ENCODE data around the gene PHKA1.
"Not testable (repeated sequence)": the region's sequence is repeated elsewhere in the genome, so short reads cannot be mapped to it uniquely, and the experiment has no call there.

The PHKA1 gene

DNA sequence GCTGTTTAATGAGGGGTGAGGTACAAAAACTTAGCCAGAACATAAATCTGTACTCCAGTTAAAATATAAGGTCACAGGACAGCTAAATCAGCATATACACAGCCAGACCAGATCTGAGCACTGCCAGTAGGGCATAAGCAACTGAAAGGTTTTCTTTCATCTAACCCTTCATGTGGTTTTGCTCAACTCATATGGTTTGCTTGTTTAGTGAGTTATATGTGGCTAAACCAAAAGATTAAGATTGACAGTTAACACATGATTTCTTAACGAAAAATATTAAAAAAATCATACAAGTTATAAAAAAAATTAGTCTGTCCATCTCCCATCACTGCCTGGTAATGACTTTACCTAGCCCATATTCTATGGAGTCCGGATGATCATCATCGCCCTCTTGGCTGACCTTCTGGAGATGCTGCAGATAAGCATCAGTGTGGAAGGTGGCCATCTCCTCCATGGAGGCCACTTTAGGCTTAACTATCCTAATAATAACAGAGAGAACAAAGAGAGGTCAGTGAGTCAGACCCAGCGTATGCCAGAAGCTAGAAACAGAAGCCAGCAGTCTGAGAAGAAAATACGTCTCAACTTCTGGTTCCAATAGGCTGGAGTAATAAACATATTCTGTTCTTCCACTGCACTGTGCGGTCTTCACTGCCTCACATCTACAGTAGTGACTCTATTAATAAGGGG lies 145.6 kb downstream of the PHKA1 start:
- no peak for DNase-seq

DNA sequence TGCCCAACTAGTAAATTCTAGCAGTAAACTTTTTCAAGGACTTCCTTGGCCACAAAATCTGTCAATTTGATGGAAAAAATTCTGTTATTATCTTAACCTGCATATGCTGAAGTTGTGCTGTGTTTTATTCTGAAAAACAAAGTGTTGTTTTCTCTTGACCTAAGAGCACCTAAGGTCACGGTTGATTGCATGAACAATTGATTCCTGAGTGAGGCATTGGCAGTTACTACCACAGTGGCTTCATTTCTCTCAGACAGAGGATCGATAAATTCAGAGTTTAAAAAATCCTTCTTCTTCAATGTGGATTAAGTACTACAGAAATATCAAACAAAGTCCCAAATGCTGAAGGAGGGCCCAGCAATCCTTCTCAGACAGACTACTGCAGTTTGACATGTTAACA lies 147.7 kb downstream of the PHKA1 start:
- no peak for DNase-seq

DNA sequence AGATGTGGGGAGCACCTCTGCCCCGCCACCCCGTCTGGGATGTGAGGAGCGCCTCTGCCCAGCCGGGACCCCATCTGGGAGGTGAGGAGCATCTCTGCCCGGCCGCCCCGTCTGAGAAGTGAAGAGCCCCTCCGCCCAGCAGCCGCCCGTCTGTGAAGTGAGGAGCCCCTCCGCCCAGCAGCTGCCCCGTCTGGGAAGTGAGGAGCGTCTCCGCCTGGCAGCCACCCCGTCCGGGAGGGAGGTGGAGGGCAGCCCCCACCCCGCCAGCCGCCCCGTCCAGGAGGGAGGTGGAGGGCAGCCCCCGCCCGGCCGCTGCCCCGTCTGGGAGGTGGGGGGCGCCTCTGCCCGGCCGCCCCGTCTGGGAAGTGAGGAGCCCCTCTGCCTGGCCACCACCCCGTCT lies 154.5 kb downstream of the PHKA1 start:
- DNase-seq = not testable (repeated sequence)

DNA sequence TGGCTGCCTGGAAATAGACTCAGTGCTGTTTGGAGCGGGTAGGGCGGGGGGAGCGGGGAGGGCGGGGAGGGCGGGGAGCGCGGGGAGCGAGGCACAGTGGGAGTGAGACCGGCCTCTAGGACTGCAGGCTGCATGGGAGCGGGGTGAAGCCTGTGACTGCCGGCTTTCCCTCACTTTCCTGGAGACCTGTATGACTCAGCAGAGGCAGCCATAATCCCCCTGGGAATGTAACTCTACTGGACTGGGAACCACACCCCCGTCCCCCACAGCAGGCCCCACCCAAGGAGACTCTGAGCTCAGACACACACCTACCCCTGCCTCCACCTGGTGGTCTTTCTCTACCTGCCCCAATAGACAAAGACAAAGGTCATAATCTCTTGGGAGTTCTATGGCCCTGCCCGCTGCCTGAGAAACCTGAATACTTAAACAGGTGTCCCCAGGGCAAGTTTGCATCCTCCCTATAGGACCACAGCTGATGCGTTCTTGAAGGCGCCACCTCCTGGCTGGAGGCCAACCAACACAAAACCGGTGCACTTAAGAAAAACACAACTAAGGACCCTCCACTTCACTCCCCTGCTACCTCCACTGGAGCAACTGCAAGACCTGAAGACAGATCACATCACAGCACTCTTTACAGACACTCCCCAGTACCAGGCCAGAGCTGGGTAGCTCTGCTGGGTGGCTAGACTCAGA lies 159.5 kb downstream of the PHKA1 start:
- no peak for DNase-seq

DNA sequence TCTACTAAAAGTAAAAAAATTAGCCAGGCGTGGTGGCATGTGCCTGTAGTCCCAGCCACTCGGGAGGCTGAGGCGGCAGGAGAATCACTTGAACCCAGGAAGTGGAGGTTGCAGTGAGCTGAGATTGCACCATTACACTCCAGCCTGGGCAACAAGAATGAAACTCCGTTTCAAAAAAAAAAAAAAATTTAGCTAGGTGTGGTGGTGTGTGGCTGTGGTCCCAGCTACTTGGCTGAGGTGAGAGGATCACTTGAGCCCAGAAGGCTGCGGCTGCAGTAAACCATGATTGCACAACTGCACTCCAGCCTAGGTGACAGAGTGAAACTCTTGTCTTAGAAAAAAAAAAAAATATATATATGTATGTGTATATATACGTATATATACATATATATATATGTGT lies 161.7 kb downstream of the PHKA1 start:
- not testable (repeated sequence) for DNase-seq

DNA sequence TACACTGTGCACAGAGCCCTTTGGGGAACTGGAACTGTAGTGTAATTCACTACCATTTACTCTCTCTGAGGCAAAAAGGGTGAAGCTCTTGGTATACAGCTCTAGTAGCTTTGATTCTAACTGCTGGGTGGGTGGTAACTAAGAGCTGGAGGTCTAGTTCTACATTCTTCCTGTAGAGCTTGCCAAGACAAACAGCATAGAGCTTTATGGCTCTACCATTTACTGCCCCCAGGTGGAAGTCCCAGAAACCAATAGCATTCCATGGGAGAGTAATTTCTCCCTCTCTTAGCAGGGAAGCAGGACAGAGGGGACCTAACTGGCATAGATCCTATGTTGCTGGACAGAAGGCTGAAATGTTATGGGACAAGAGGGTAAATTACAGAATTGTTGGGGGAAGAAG lies 168.1 kb downstream of the PHKA1 start:
- DNase-seq = no peak

DNA sequence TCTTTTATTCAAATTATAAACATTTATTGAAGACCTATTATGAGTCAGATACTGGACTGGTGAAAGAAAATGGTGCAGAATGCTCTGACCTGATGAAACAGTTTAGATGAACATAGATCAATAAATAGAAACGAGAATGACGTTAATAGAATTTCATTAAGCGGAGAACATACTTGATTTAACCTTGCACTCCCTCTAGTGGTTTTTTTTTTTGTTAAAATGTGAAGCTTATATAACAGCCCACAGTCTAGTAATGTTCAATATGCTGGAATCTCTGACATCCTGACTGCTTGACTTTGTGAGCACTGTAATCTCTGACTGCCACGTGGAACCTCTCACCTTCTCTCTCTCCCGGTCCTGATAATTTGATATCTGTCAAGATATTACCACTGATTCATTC lies 173.8 kb downstream of the PHKA1 start:
- DNase-seq = peak in 2 of 3 donors; percentile 27

DNA sequence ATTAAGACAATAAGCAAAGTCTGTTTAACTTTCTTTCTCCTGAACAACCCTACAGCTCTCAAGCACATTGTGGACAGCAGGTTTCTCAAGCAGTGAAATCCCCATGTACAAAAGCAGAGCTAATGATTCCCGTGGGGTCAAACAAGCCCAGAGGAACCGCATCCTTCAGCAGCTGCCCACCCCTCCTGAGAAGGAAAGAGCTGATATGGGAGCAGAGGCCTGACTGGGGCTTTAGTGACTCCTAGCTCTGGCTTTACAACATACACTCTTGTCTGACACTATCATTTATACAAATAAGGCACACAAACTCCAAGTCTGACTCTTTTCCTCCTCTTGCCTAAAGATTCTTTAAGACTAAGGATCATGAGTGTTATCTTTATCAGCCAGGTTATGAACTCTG lies 174.3 kb downstream of the PHKA1 start:
- DNase-seq = no peak

DNA sequence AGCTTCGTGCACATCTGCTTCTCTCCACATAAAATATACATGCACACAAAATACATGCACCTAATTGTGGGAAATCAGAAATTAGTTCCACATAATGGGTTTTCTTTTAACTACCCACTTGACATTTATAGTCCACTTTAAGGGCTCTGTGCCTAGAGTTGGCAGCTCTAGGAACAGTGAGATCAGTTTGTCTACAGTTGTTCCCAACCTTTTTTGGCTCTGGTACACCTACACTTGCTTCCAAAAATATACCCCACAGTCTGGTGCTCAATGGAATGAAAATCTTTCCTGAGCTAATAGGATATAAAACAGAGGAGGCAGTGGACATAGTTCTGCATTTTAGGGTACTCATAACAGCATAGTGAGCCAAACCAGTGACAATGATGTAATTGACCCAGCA lies 177.6 kb downstream of the PHKA1 start:
- no peak for DNase-seq

DNA sequence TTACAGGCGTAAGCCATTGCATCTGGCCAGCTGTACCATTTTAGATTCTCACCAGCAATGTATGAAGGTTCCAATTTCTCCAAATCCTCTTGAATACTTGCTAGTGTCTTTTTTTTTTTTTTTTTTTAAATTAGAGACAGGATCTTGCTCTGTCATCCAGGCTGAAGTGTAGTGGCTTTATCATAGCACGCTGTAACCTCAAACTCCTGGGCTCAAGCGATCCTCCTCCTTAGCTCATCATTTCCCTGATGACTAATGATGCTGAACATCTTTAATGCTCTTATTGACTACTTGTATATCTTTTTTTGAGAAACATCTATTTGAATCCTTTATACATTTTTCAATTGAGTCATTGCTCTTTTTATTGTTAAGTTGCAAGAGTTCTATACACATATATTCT lies 181.7 kb downstream of the PHKA1 start:
- no peak for DNase-seq
